HepG2 (cell line): ENCODE results near the gene ZKSCAN3. TPM values are rescaled to one million over a fixed set of nuclear protein-coding genes. Genes with fewer than 3 reads are reported as not detected.

ENCODE experiments used
- AKAP8 ChIP-seq: sonication (generic); formaldehyde crosslinking; IDR thresholded peaks from 2 replicates; pipeline ENCODE4 v1.5.1; 2020; ENCODE audit warnings: mild to moderate bottlenecking, missing genetic modification reagents
- ATF5 ChIP-seq: sonication (generic); formaldehyde crosslinking; IDR thresholded peaks from 2 replicates; pipeline ENCODE4 v1.4.0; 2020; ENCODE audit warnings: mild to moderate bottlenecking, low read depth, missing genetic modification reagents
- BCL3 ChIP-seq: sonication (generic); formaldehyde crosslinking; IDR thresholded peaks from 2 replicates; pipeline ENCODE4 v1.5.1; 2020; ENCODE audit warnings: mild to moderate bottlenecking, missing genetic modification reagents, moderate library complexity
- GATAD2A ChIP-seq: IDR thresholded peaks from 2 replicates; pipeline ENCODE4 v1.6.1; 2016
- JARID2 ChIP-seq: sonication (generic); formaldehyde crosslinking; IDR thresholded peaks from 2 replicates; pipeline ENCODE4 v1.8.1; 2023; ENCODE audit warnings: missing genetic modification reagents, inconsistent platforms; ENCODE audit not compliant: insufficient replicate concordance
- NCOR1 ChIP-seq: fragments of 200-600 bp; sonication (generic); IDR thresholded peaks from 2 replicates; pipeline ENCODE4 v1.7.0; 2017; ENCODE audit warnings: antibody characterized with exemption, low read length, borderline replicate concordance
- NR1H2 ChIP-seq: sonication (generic); formaldehyde crosslinking; IDR thresholded peaks from 2 replicates; pipeline ENCODE4 v1.8.1; 2022; ENCODE audit warnings: low read depth, missing genetic modification reagents, borderline replicate concordance
- PAWR ChIP-seq: sonication (generic); formaldehyde crosslinking; IDR thresholded peaks from 2 replicates; pipeline ENCODE4 v1.4.0; 2020; ENCODE audit warnings: missing genetic modification reagents, mild to moderate bottlenecking, borderline replicate concordance
- ZFP1 ChIP-seq: IDR thresholded peaks from 2 replicates; pipeline ENCODE4 v1.6.1; 2016
- ZFP37 ChIP-seq: sonication (generic); formaldehyde crosslinking; IDR thresholded peaks from 2 replicates; pipeline ENCODE4 v1.4.0; 2020; ENCODE audit warnings: missing genetic modification reagents, borderline replicate concordance
- ZNF24 ChIP-seq: fragments of 450-650 bp; IDR thresholded peaks from 2 replicates; pipeline ENCODE4 v1.6.1; 2017; ENCODE audit warnings: antibody characterized with exemption, mild to moderate bottlenecking
- ZNF3 ChIP-seq: IDR thresholded peaks from 2 replicates; pipeline ENCODE4 v1.7.0; 2017; ENCODE audit warnings: inconsistent platforms
- ZNF512B ChIP-seq: sonication (generic); formaldehyde crosslinking; IDR thresholded peaks from 2 replicates; pipeline ENCODE4 v1.5.1; 2020; ENCODE audit warnings: missing genetic modification reagents, mild to moderate bottlenecking, borderline replicate concordance
- ZNF615 ChIP-seq: sonication (generic); formaldehyde crosslinking; IDR thresholded peaks from 2 replicates; pipeline ENCODE4 v1.5.0; 2020; ENCODE audit warnings: mild to moderate bottlenecking, missing genetic modification reagents, borderline replicate concordance
- ZSCAN20 ChIP-seq: sonication (generic); formaldehyde crosslinking; IDR thresholded peaks from 2 replicates; pipeline ENCODE4 v1.4.0; 2020; ENCODE audit warnings: missing genetic modification reagents, mild to moderate bottlenecking, borderline replicate concordance
- polyA plus RNA-seq, 8 experiments: library from polyadenylated mRNA; depleted of rRNA in 3 of 8; stranded (reverse) in 7 of 8; unstranded in 1 of 8; fragments of >200 nt; fragmentation: Illumina TruSeq in 4 of 8; extraction: Trizol in 4 of 8; gene quantifications; 2 replicates each; pipeline versions ENCODE4 v1.2.1 to v1.2.3, GENCODE V29; 2011 to 2016; ENCODE audit warnings: low read depth in 4 of 8, missing spikeins in 1 of 8, mixed read lengths in 1 of 8; ENCODE audit not compliant: insufficient read depth in 1 of 8
- total RNA-seq, 5 experiments: library from RNA; depleted of rRNA; stranded (reverse); fragments of >200 nt; fragmentation: Illumina TruSeq; extraction: Trizol; gene quantifications; 2 replicates each; pipeline ENCODE4 v1.2.3, GENCODE V29; 2016; ENCODE audit warnings: low read depth in 1 of 5
- TF ChIP-seq, protein P1 (sequence below): sonication (generic); formaldehyde crosslinking; IDR thresholded peaks from 2 replicates; pipeline ENCODE4 v1.4.0; 2020; ENCODE audit warnings: missing genetic modification reagents, borderline replicate concordance
- TF ChIP-seq, protein P2 (sequence below): IDR thresholded peaks from 2 replicates; pipeline ENCODE4 v1.6.1; 2016
- TF ChIP-seq, protein P3 (sequence below), 2 experiments: sonication (generic) in 1 of 2; formaldehyde crosslinking in 1 of 2; IDR thresholded peaks; 2 replicates each; pipeline versions ENCODE4 v1.5.1 to v1.6.1; 2011 to 2020; ENCODE audit warnings: borderline replicate concordance in 1 of 2, low read depth in 1 of 2, low read length in 1 of 2, mild to moderate bottlenecking in 1 of 2, missing genetic modification reagents in 1 of 2, moderate library complexity in 1 of 2

ZKSCAN3 gene
- total and polyA plus RNA-seq, 2 of the 13 experiments (the other 11 are each of a cell fraction or from before 2014, with no cell fraction given): 3.3 to 7.4 TPM

- TF ChIP-seq, protein P1, sequence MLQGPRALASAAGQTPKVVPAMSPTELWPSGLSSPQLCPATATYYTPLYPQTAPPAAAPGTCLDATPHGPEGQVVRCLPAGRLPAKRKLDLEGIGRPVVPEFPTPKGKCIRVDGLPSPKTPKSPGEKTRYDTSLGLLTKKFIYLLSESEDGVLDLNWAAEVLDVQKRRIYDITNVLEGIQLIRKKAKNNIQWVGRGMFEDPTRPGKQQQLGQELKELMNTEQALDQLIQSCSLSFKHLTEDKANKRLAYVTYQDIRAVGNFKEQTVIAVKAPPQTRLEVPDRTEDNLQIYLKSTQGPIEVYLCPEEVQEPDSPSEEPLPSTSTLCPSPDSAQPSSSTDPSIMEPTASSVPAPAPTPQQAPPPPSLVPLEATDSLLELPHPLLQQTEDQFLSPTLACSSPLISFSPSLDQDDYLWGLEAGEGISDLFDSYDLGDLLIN (CRISPR knock-in tag): no peak
- TF ChIP-seq NR1H2 (CRISPR knock-in tag) (no peak), PAWR (CRISPR knock-in tag) (no peak; the same call in 1 of the 2 replicates), JARID2 (CRISPR knock-in tag) (peak; percentile 56), ZNF615 (CRISPR knock-in tag) (no peak), ZNF24 (no peak), ZSCAN20 (peak; percentile 31; the same call in 1 of the 2 replicates), ZFP1 (CRISPR knock-in tag) (peak; percentile 76; the same call in 1 of the 2 replicates), ZNF512B (no peak), ATF5 (CRISPR knock-in tag) (no peak), BCL3 (peak; percentile 62; the same call in 1 of the 2 replicates), AKAP8 (CRISPR knock-in tag) (peak; percentile 49; the same call in 1 of the 2 replicates), NCOR1 (no peak), GATAD2A (CRISPR knock-in tag) (peak; percentile 79), ZFP37 (CRISPR knock-in tag) (no peak), ZNF3 (CRISPR knock-in tag) (no peak)
- TF ChIP-seq, protein P2, sequence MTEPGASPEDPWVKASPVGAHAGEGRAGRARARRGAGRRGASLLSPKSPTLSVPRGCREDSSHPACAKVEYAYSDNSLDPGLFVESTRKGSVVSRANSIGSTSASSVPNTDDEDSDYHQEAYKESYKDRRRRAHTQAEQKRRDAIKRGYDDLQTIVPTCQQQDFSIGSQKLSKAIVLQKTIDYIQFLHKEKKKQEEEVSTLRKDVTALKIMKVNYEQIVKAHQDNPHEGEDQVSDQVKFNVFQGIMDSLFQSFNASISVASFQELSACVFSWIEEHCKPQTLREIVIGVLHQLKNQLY (CRISPR knock-in tag): peak; percentile 89
- TF ChIP-seq, protein P3, sequence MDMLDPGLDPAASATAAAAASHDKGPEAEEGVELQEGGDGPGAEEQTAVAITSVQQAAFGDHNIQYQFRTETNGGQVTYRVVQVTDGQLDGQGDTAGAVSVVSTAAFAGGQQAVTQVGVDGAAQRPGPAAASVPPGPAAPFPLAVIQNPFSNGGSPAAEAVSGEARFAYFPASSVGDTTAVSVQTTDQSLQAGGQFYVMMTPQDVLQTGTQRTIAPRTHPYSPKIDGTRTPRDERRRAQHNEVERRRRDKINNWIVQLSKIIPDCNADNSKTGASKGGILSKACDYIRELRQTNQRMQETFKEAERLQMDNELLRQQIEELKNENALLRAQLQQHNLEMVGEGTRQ (IDR thresholded peaks at IDR 0.05; ENCODE audit: low read depth, low read length): peak; percentile 58
- TF ChIP-seq, protein P3 (CRISPR knock-in tag; IDR thresholded peaks at IDR 0.05; ENCODE audit: borderline replicate concordance): peak; percentile 77; the same call in 1 of the 2 replicates
Measured at GRCh38 chr6:28383235-28384142, 33.7 kb downstream of the ZKSCAN3 start (continued).
